Activated CD4-positive, alpha-beta T cell treated with anti-CD3 and anti-CD28 coated beads, Interleukin-2, Interleukin-6, amounts not matched to agents 100 ng/mL and 50 ng/mL, durations not matched to agents 16 hours and 8 hours (primary cell): Measurements from ENCODE around the gene GNB1L.

Experiments used
- DNase-seq: peaks from one replicate; pipeline ENCODE4 v3.0.0-alpha.2; 2020

The GNB1L gene, protein sequence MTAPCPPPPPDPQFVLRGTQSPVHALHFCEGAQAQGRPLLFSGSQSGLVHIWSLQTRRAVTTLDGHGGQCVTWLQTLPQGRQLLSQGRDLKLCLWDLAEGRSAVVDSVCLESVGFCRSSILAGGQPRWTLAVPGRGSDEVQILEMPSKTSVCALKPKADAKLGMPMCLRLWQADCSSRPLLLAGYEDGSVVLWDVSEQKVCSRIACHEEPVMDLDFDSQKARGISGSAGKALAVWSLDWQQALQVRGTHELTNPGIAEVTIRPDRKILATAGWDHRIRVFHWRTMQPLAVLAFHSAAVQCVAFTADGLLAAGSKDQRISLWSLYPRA

GRCh38 chr22:19854778-19855503 lies at the start of gene GNB1L, which contains the start of gene RTL10:
Gene GNB1L, minus strand, starts transcription at chr22:19854874. Its CDS starts 33,519 bp downstream, at chr22:19821355.
Gene RTL10, minus strand, starts transcription at chr22:19854874. Its CDS starts 2,613 bp downstream, at chr22:19852261.
- DNase-seq, result peak; percentile 98

DNA sequence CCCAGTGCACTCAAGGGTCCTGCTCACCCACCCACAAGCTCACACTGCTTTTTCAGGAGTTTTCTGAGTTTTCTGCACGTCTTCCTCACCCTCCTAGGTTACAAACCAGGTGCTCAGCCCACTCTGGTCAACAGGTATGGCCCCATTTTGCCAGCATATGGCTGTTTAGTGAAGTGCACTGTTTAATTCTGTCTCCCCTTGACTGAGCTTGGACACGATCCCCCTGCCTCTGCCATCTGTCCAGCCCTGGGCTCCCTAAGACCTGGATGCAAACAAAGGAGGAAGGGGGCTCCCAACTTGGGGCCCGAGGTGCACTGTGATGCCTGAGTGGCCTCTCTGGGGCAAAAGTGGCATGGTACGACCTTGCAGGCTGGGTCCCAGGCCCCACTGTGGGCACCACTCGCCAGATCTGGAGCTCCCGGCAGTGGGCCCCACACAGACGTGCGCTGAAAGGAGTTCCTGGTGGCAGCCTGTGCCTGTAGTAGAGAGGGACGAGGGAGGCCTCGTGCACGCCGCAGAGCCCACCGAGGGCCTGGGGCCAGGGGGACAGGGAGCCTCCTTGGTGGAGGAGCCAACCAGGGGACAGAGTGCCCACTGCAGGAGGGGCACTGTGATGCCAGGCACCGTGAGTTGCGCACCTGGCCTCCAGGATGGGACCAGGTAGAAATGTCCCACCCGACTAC lies 49.6 kb upstream of the GNB1L start:
- DNase-seq, result no peak

GRCh38 chr22:19903513-19903912 lies 48.8 kb upstream of the GNB1L start:
- no peak for DNase-seq

DNA sequence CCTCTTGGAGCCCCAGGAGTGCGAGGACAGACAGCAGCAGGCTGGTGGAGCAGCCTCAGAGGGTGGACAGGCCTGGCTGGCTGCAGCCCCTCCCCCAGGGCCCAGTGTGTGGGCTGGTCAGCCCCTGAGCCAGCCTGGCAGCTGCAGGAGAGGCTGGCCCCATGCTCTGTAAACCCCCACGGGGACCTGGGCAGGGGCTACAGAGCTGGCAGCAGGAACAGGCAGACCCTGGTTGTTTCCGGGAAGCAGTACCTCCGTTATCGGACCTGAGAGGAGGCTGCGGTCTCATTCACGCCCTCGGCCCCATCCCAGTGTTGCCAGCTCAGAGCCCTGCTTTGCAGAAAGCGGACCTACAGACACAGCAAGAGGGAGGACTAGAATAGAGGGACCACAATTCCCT lies 48.4 kb upstream of the GNB1L start:
- no peak for DNase-seq

DNA sequence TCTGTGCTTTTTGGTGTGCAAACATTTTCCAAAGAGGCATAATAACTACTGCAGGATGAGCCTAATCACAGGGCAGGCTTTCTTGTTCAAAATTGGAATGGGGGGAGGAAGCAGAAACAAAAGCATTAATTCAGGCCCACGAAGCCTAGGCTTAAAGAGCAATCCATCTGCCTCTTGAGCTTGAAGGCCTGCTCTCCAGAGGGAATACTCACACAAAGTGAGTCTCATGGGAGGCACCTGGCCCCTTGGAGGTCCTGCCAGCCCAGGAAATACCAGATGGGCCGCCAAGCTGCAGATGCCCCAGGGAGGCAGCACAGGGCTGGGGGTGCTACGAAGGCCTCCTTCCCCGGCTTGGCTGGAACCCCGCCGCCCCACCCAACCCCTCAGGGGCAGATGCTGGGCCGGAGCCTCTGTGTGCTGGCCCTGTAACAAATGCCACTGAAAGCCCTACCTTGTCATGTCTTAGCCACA lies 47.6 kb upstream of the GNB1L start:
- no peak for DNase-seq

- DNase-seq, result no peak
Observed at GRCh38 chr22:19901577-19902244, 47.0 kb upstream of the GNB1L start.

- no peak for DNase-seq
Observed at GRCh38 chr22:19900707-19901436, 46.2 kb upstream of the GNB1L start.

DNA sequence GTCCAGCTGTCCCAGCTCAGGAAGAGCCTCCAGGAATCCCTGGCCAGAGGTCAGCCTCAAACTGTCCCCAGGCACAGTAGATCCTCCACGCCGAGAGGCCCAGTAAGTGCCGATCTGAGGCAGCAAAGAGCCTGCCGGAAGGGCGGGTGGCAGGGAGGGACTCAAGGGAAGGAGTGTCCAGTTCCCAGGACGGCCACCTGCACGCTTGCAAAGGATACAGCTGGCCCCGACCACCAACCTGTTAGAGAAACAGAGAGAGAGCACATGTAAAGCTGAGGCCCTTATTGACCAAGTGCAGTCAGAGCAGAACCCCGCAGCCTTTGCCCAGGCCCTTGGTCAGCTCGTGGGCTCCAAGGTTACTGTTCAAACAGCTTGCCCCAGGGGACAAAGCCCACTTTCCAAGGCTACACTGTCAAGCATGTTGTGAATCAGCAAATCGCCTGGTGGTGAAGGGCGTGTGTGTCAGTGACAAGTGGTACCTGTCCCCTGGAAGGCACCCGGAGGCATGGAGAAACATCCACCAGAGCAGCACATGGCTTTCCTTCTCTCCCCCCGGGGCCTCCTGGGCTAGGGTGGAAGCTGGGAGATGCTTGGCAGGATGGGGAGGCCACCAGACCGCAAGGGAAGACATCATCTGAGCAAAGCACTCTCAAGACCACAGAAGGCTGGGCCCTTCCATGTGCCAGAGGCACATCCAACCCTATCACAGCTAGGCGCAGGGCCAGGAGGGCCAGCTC lies 44.3 kb upstream of the GNB1L start:
- DNase-seq, result no peak

DNA sequence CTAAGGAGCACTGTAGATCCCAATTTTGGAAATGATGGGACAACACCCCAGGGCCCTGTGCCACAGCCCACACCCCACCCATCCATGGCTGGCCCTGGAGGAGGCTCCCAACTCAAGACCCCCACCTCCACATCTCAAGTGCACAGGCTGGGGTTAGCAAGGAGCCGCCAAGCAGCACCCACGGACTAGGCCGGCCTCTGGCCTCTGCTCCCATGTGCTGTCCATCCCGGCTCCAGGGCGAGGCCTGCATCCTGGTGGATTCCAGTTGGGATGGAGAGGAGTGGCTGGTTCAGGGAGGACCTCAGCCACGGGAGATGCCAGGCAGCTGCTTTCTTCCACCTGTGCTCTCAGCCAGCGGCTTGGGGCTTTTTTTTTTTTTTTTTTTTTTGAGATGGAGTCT lies 43.5 kb upstream of the GNB1L start:
- DNase-seq, result no peak

DNA sequence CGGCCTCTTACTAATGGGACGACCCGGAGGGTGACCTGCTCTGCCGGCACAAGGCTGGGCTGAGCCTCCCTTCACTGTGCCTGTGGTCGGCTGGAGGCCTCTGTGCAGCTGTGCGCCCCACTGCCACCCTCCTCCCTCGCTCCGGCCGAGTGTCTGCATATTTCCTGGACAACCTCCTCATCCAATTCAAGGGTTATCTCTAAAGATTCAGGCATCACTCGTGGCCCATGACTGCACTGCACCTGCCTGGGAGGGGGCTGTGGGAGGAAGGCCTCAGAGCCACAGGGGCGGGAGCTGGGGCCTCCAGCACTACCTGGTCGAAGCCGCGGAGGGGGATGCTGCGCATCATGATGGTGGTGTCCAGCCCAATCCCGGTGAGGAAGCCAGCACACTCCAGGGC lies 43.1 kb upstream of the GNB1L start:
- DNase-seq, result no peak

DNA sequence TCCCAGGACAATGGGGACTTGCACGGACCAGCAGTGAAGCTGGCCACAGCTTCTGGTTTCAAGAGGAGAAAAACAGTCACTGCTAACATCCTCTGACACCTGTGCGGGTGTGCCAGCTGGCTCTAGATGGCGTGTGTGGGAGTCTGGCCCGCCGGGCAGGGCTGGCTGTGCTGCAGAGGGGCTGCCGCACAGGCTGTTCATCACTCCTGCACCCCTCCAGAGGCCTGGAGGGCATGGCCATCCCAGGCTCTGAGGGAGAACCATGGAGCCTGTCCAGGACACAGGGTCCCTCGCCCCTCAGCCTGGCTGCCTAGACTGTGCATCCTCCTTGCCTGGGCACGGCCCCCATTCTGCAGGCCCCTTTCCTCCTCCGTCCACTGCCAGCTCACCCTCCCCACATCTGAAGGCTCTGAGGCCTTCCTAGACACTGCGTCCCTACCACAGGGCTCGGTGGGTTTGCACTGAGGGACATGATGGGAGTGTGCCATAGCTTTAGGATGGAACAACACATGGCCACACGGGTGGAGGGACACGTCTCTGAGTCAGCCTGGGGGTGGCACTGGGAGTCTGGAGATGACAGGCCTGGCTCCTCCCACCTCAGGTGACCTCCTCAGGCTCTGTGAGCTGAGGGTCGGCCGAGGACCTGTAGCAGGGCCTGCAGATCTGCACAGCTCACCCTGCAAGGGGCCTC lies 42.1 kb upstream of the GNB1L start:
- no peak for DNase-seq

- no peak for DNase-seq
Observed at GRCh38 chr22:19895160-19895849, 40.6 kb upstream of the GNB1L start.

DNA sequence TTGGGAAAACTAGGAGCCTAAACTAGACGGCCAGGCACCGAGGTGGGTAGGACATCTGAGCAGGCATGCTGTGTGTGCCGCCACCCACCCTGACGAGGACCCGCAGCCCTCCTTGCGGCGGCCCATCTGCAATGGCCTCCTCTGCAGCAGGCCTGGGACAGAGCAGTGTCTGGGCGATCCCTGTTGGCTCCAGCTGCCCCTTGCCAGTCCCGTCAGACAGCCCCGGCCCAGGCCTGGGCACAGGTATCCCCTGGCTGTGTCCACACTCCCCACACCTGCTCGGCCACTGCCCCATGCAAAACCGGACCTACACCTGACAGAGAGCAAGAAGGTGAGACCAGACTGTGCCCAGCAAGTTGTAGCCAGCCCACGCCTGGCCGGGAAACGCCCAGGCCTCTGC lies 38.7 kb upstream of the GNB1L start:
- DNase-seq, result no peak

GRCh38 chr22:19892925-19893324 lies 38.3 kb upstream of the GNB1L start:
- no peak for DNase-seq

DNA sequence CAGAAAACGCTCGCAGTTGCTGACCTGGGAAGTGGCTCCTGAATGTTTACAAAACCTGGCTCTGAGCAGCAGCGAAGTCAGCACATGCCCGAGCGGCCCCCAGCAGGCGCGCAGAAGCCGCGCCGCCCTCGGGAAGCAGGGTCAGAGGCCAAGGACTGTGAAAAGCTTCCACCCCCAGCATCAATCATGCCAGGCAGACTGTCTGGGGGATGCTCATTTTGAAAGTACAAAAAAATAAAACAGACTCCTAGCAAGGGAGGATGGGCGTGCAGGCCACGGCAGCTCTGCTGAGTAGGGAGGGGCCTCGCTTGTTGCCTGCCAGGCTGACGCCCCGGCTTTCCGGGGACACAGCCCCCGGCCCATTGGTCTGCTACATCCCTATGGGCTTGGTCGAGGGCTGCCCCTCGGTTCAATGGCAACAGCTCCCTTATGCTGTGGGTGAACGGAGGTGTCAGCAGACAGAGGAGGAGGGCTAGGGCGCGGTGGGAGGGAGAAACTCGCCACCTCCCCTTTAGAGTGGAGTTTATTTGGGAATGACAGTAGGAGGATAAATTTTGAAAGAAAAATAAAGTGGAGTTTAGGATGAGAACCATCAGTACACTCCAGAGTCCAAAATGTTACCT lies 37.7 kb upstream of the GNB1L start:
- peak; percentile 79 for DNase-seq

- peak; percentile 83 for DNase-seq
Observed at GRCh38 chr22:19891317-19892256, 36.9 kb upstream of the GNB1L start.

GRCh38 chr22:19890502-19891316 lies 36.0 kb upstream of the GNB1L start:
- DNase-seq, result no peak

- no peak for DNase-seq
Observed at GRCh38 chr22:19889951-19890350, 35.3 kb upstream of the GNB1L start.
